ENCODE data around the gene ZSCAN10. TPM values are rescaled to one million over a fixed set of nuclear protein-coding genes. Genes with fewer than 3 reads are reported as not detected.

ZSCAN10 gene
- total RNA-seq, 1 experiment from 2014 or later = 0.76 TPM

GRCh38 chr16:3088450-3088849 is 10.6 kb downstream of the ZSCAN10 start:
- ChIA-PET CTCF (no interaction called here), POLR2A (no interaction called here), RAD21 (ENCODE audit: low non-redundant PET in 1 of 2, low total read pairs in 2 of 2, uncharacterized antibody in 2 of 2, unreplicated experiment in 2 of 2) (no interaction called here)
- H3K36me3 ChIP-seq (ENCODE audit: control insufficient read depth in 1 of 2, insufficient read depth in 2 of 2, low read length in 2 of 2) = no peaks in the 10 kb centered on the region
- DNase-seq (ENCODE audit: low read depth, low spot score) (no peak), ATAC-seq (no peak)
- no peaks in the 10 kb centered on the region for H3K9me2 ChIP-seq (ENCODE audit: insufficient read depth)
- TF ChIP-seq ZBTB33 (IDR thresholded peaks at IDR 0.05; ENCODE audit: extremely low read depth, insufficient replicate concordance, low read length) = no peak
- TF ChIP-seq POLR2AphosphoS5 (IDR thresholded peaks at IDR 0.05; ENCODE audit: low read depth, low read length) = no peak
- TF ChIP-seq REST (IDR thresholded peaks at IDR 0.05; ENCODE audit: low read depth) = no peak
- no peak for TF ChIP-seq EGR1 (IDR thresholded peaks at IDR 0.05; ENCODE audit: low read depth)
- TF ChIP-seq YY1 (IDR thresholded peaks at IDR 0.05; ENCODE audit: extremely low read depth, insufficient replicate concordance, low read depth, low read length) = no peak
- intact Hi-C loops (cut with micrococcal nuclease) = no loop called here
- no peak overlapping the region for H3K4me3 ChIP-seq (replicated peaks in 1 of 2; ENCODE audit: low read depth in 1 of 2, low read length in 2 of 2)
- no peaks in the 10 kb centered on the region for H3K4me1 ChIP-seq (ENCODE audit: control insufficient read depth in 1 of 2, insufficient read depth in 2 of 2, low read length in 2 of 2)
- no peak overlapping the region for H2AFZ ChIP-seq (ENCODE audit: low read depth, low read length, poor library complexity, severe bottlenecking)
- H3K4me2 ChIP-seq (ENCODE audit: low read length) = no peak overlapping the region
- no TSS peak for BruUV-seq (replicated peaks)
- no peak overlapping the region for H3K27ac ChIP-seq (ENCODE audit: low read depth, low read length)
- no peaks in the 10 kb centered on the region for H3K79me2 ChIP-seq (ENCODE audit: insufficient read depth, low read length)
- no peaks in the 10 kb centered on the region for H3K9me3 ChIP-seq (ENCODE audit: control insufficient read depth in 1 of 2, insufficient read depth in 1 of 2, low read depth in 1 of 2, low read length in 2 of 2)
- no peak overlapping the region for H3K9ac ChIP-seq (ENCODE audit: low read length)
- H3K27me3 ChIP-seq (ENCODE audit: insufficient read depth, low read length) = no peaks in the 10 kb centered on the region
- H4K20me1 ChIP-seq (ENCODE audit: insufficient read depth) = no peaks in the 10 kb centered on the region

Measured in HCT116 (cell line).